ENCODE data around the gene TNFAIP2.
A peak's percentile ranks its signal among the peaks of the same experiment; 100 is the strongest.

Gene TNFAIP2

GRCh38 chr14:103122585-103122946 lies 695 bp upstream of the TNFAIP2 start:
- DNase-seq, result no peak

GRCh38 chr14:103123634-103124500 lies 606 bp downstream of the TNFAIP2 start:
- peak in 4 of 51 donors; percentile 23 to 33 (median 28) for DNase-seq

GRCh38 chr14:103124501-103125001 lies 1.3 kb downstream of the TNFAIP2 start:
- no peak for DNase-seq

- DNase-seq, result no peak
These were observed 2.1 kb downstream of the TNFAIP2 start for GRCh38 chr14:103125098-103126070.

- DNase-seq, result no peak
These were observed 3.0 kb downstream of the TNFAIP2 start for GRCh38 chr14:103126088-103126872.

GRCh38 chr14:103126873-103127304 lies 3.6 kb downstream of the TNFAIP2 start:
- DNase-seq, result peak in 11 of 51 donors; percentile 11 to 68 (median 35)

GRCh38 chr14:103127356-103127755 lies 4.1 kb downstream of the TNFAIP2 start:
- DNase-seq, result no peak

GRCh38 chr14:103127861-103128598 lies 4.8 kb downstream of the TNFAIP2 start:
- DNase-seq, result no peak

GRCh38 chr14:103128631-103129300 lies 5.5 kb downstream of the TNFAIP2 start:
- peak in 9 of 51 donors; percentile 15 to 69 (median 46) for DNase-seq

GRCh38 chr14:103129301-103130016 lies 6.2 kb downstream of the TNFAIP2 start:
- DNase-seq, result no peak

GRCh38 chr14:103130017-103130764 lies 6.9 kb downstream of the TNFAIP2 start:
- DNase-seq, result no peak

GRCh38 chr14:103130965-103131364 lies 7.7 kb downstream of the TNFAIP2 start:
- DNase-seq, result no peak

- no peak for DNase-seq
These were observed 8.3 kb downstream of the TNFAIP2 start for GRCh38 chr14:103131580-103131979.

GRCh38 chr14:103132381-103133209 lies 9.3 kb downstream of the TNFAIP2 start:
- DNase-seq, result no peak

GRCh38 chr14:103133210-103134140 lies 10.2 kb downstream of the TNFAIP2 start:
- DNase-seq, result no peak

GRCh38 chr14:103134405-103134804 lies 11.1 kb downstream of the TNFAIP2 start:
- DNase-seq, result no peak
